Amniotic epithelial cell (primary cell): ENCODE results near the gene SLIT1.
A peak's percentile ranks its signal among the peaks of the same experiment; 100 is the strongest.
"Not testable (repeated sequence)": the region's sequence is repeated elsewhere in the genome, so short reads cannot be mapped to it uniquely, and the experiment has no call there.

Source experiments
- DNase-seq: peaks from one replicate; pipeline ENCODE4 v3.0.0-alpha.2; 2010; ENCODE audit warnings: low read depth

SLIT1 gene

GRCh38 chr10:97042716-97043562, 142.8 kb downstream of the SLIT1 start:
- no peak for DNase-seq

- DNase-seq = no peak
Observed at GRCh38 chr10:97042081-97042480, 143.7 kb downstream of the SLIT1 start.

GRCh38 chr10:97040706-97041105, 145.1 kb downstream of the SLIT1 start:
- no peak for DNase-seq

GRCh38 chr10:97040248-97040584, 145.5 kb downstream of the SLIT1 start:
- DNase-seq = no peak

- no peak for DNase-seq
Observed at GRCh38 chr10:97039538-97040247, 146.1 kb downstream of the SLIT1 start.

GRCh38 chr10:97038688-97039087, 147.1 kb downstream of the SLIT1 start:
- no peak for DNase-seq

- DNase-seq = peak; percentile 62
Observed at GRCh38 chr10:97037365-97038361, 148.1 kb downstream of the SLIT1 start.

- DNase-seq = no peak
Observed at GRCh38 chr10:97034958-97035769, 150.6 kb downstream of the SLIT1 start.

GRCh38 chr10:97034301-97034700, 151.5 kb downstream of the SLIT1 start:
- DNase-seq = peak; percentile 26

GRCh38 chr10:97033841-97034240, 151.9 kb downstream of the SLIT1 start:
- DNase-seq = not testable (repeated sequence)

- peak; percentile 3 for DNase-seq
Observed at GRCh38 chr10:97032624-97033023, 153.1 kb downstream of the SLIT1 start.

GRCh38 chr10:97031459-97031858, 154.3 kb downstream of the SLIT1 start:
- no peak for DNase-seq

GRCh38 chr10:97030894-97031293, 154.9 kb downstream of the SLIT1 start:
- DNase-seq = no peak

- DNase-seq = no peak
Observed at GRCh38 chr10:97029271-97029670, 156.5 kb downstream of the SLIT1 start.

GRCh38 chr10:97028832-97029178, 157.0 kb downstream of the SLIT1 start:
- no peak for DNase-seq

GRCh38 chr10:97028126-97028831, 157.5 kb downstream of the SLIT1 start:
- peak; percentile 15 for DNase-seq

- peak; percentile 78 for DNase-seq
Observed at GRCh38 chr10:97025613-97026242, 160.0 kb downstream of the SLIT1 start.

- DNase-seq = peak; percentile 57
Observed at GRCh38 chr10:97024168-97025073, 161.3 kb downstream of the SLIT1 start.
